IPS-15b (cell line): ENCODE measurements around the gene SBNO2.

Experiments
- H3K27me3 ChIP-seq: one replicate; pipeline ENCODE4 v1.6.1; 2013; ENCODE audit warnings: low read length; ENCODE audit not compliant: control insufficient read depth, insufficient read depth
- H3K36me3 ChIP-seq: one replicate; pipeline ENCODE4 v1.6.1; 2013; ENCODE audit warnings: low read length; ENCODE audit not compliant: control insufficient read depth, insufficient read depth
- H3K4me1 ChIP-seq: one replicate; pipeline ENCODE4 v1.6.1; 2013; ENCODE audit warnings: mild to moderate bottlenecking, low read length; ENCODE audit not compliant: control insufficient read depth, insufficient read depth
- H3K4me3 ChIP-seq: one replicate; pipeline ENCODE4 v1.5.1; 2013; ENCODE audit warnings: low read depth, low read length
- H3K9ac ChIP-seq: one replicate; pipeline ENCODE4 v1.6.1; 2013; ENCODE audit warnings: low read depth, mild to moderate bottlenecking, low read length
- H3K9me3 ChIP-seq: one replicate; pipeline ENCODE4 v1.6.1; 2013; ENCODE audit warnings: mild to moderate bottlenecking, low read length; ENCODE audit not compliant: control insufficient read depth, insufficient read depth

SBNO2 gene

DNA sequence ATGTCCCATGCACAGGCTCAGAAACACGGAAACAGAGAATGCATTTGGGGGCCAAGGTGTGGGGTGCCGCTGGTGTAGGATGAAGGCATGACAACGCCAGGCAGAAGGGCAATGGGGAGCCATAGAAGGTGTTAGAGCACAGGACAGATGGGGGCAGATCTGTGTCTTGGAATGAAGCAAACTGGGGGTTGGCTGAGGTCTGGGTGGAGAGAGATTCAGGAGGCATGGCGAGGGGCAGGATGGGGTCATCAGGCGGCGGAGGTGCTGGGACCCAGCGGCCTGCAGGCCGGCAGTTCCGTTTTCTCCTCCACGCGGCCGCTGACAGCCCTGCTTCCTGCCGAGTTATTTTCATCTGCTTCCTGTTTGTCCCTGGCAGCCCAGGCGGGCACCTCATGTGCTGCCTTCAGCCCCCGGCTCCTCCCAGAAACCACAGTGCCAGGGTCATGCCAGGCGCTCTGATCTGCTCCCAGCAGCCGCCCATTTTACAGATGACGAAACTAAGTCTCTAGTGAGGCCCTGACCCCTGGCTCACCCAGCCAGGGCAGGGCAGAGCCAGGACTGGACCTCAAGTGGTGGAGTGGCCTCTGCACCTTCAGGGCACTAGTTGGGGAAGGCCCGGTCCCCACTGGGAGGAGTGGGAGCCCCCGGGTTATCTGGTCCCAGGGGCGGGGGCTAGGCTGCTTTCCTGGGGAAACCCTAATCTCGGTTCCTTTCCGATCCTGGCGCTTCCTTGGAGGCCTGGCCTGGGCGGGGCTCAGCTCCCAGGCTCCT, 104.9 kb downstream of the SBNO2 start:
- Histone ChIP-seq H3K36me3 (peaks cover 11% of the 10 kb centered on the region), H3K4me1 (peaks cover 8% of the 10 kb centered on the region), H3K27me3 (peaks cover 3% of the 10 kb centered on the region), H3K9ac (no peak overlapping the region), H3K9me3 (no peaks in the 10 kb centered on the region), H3K4me3 (no peak overlapping the region)

DNA sequence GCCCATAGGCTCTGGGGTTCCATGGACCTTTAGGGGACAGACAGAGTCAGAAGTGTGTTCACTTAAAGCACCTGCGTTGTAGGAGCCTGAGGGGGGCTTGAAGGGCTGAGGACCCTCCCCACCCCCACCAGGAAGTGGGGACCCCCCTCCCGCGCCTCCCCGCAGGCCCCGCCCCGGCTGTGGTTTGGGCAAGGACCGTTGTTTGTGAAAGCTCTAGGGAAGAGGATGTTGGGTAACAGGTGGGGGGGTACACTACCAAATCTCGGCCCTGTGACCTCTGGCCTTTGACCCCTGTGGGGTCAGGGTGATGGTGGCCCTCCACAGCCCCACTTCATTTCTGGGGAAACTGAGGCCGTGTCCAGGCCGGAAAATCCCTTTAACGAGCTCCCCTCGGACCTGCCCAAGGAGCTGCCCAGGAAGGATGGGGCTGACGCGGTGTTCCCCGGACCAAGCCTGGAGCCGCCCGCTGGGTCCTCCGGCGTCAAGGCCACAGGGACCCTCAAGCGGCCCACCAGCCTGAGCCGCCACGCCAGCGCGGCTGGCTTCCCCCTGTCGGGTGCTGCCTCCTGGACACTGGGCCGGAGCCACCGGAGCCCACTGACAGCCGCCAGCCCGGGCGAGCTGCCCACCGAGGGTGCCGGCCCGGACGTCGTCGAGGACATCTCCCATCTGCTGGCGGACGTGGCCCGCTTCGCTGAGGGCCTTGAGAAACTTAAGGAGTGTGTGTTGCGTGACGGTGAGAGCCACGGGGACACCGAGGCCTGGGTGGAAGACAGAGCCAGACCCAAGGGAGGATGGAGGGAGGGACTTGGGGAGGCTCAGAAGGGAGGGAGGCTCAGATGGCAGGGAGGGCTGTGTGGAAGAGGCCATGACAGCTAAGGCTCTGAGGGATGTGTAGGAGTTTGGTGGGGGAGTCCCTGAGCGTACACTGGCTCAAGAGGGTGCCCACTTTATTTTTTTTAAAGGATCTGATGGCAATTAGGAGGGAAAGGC, 105.8 kb downstream of the SBNO2 start:
- peak overlapping the region; percentile 35 for H3K4me3 ChIP-seq
- H3K9ac ChIP-seq, result no peak overlapping the region
- H3K27me3 ChIP-seq, result peaks cover 3% of the 10 kb centered on the region
- no peaks in the 10 kb centered on the region for H3K9me3 ChIP-seq
- H3K4me1 ChIP-seq, result peaks cover 8% of the 10 kb centered on the region
- peaks cover 2% of the 10 kb centered on the region for H3K36me3 ChIP-seq

DNA sequence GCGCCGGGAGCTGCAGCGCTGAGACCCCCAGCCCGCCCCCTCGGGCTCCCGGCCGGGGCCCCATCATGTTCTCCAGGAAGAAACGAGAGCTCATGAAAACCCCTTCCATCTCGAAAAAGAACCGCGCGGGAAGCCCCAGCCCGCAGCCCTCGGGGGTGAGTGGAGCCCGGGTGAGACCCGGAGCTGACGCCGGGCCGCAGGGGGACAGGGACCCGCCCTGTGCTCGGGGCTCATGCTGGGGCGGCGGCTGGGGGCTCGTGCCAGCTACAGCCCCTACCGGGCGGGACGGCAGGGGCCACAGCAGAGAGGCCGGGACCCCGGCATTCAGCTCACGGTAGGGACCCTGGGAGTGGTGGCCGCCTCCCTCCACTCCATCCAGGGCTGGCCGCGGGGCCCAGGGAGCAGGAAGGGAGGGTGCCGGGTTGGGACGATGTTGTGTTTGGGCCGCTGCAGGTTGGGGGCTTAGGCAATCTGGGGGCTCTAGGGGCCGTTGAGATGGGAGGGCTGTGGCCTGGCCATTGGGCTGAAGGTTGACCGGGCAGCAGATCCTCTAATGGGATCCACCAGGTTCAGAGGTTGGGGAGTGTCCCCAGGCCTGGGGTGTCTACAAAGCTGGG, 106.6 kb downstream of the SBNO2 start:
- H3K4me3 ChIP-seq, result peak overlapping the region; percentile 35
- H3K36me3 ChIP-seq, result no peaks in the 10 kb centered on the region
- peaks cover 3% of the 10 kb centered on the region for H3K27me3 ChIP-seq
- no peak overlapping the region for H3K9ac ChIP-seq
- no peaks in the 10 kb centered on the region for H3K9me3 ChIP-seq
- peaks cover 8% of the 10 kb centered on the region for H3K4me1 ChIP-seq

DNA sequence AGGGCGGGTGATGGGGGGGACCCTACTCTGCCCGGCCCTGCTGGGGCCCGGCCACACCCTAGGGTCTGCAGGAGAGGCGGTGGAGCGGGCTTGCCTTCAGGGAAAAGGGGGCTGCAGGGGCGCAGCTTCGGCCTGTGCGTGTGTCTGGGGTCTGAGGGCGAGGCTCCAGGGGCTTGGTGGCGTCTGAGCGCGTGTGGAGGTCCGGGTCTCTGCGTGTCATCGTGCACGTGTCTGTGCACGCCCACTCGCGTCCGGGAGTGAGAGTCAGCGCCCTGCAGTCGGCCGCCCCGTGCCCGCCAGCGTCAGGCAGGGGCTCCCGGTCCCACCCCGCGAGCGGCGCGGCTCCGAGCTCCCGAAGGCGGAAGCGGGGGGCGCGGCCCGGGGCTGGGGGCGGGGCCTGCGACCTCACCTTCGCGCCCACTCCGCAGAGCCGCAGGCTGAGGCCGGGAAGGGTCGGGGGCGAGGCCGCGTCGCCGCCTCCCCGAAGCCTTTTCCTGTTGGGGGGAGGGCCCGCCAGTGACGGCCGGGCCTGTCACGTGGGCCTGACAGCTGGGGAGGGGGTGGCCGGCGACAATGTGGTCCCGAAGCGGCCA, 107.2 kb downstream of the SBNO2 start, which contains the start of gene ARHGAP45:
Gene ARHGAP45, plus strand, starts transcription at position 420 of the 593 bp plus-strand sequence. CDS start 239 bp downstream, outside the sequence.
- no peaks in the 10 kb centered on the region for H3K9me3 ChIP-seq
- H3K4me3 ChIP-seq, result peak within 1 kb of the TSS; percentile 48
- H3K27me3 ChIP-seq, result peaks cover 3% of the 10 kb centered on the region
- H3K9ac ChIP-seq, result no peak within 1 kb of the TSS
- peaks cover 8% of the 10 kb centered on the region for H3K4me1 ChIP-seq
- H3K36me3 ChIP-seq, result peaks cover 3% of the 10 kb centered on the region

DNA sequence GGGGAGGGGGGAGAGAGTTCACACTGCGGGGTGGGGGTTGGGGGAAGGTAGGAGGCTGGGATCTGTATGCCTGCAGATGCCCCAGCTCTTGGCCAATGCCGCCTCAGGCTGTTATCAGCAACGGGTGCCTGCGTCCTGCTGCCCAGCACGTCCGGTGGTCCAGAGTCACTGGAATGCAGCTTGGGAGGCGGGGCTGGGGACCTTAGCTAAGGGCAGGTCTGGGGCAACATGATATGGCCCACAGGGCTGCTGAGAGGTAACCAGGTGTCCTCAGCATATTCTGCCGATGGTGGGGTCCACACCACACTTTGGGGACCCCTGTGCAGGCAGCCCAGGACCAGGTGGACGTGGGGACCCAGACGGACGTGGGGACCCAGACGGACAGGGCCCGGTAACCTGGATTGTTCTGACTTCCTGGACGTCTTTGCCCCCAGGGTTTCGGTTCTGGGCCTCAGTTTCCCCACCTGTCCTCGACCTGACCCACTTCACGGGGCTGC, 107.8 kb downstream of the SBNO2 start:
- H3K4me3 ChIP-seq, result peak overlapping the region; percentile 48
- no peaks in the 10 kb centered on the region for H3K9me3 ChIP-seq
- peaks cover 4% of the 10 kb centered on the region for H3K36me3 ChIP-seq
- peaks cover 3% of the 10 kb centered on the region for H3K27me3 ChIP-seq
- no peak overlapping the region for H3K9ac ChIP-seq
- peaks cover 8% of the 10 kb centered on the region for H3K4me1 ChIP-seq

DNA sequence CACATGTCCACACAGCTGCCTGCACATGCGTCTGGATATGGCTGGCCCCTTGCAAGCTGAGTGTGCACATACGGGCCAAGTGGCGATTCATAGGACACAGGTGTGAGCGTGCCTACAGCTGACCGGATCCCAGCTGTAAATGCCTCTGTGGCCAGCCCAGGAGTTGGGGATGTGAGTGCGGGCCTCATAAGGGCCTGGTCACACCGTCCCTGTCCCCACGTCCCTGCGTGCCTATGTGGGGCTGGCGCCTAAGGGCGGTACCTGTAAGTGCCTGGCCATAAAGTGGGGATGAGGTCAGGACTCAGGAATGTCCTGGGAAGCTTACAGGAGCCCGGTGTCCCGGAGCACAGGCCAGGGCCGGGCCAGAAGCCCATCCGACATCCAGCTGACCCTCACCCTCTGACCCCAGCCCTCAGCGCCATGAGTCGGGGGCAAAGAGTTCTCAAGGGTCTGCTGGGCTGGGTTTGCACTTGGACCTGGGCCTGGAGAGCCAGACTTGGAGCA, 108.4 kb downstream of the SBNO2 start:
- H3K9ac ChIP-seq, result no peak overlapping the region
- peaks cover 8% of the 10 kb centered on the region for H3K4me1 ChIP-seq
- H3K9me3 ChIP-seq, result no peaks in the 10 kb centered on the region
- H3K27me3 ChIP-seq, result peaks cover 3% of the 10 kb centered on the region
- peaks cover 4% of the 10 kb centered on the region for H3K36me3 ChIP-seq
- peak overlapping the region; percentile 52 for H3K4me3 ChIP-seq

DNA sequence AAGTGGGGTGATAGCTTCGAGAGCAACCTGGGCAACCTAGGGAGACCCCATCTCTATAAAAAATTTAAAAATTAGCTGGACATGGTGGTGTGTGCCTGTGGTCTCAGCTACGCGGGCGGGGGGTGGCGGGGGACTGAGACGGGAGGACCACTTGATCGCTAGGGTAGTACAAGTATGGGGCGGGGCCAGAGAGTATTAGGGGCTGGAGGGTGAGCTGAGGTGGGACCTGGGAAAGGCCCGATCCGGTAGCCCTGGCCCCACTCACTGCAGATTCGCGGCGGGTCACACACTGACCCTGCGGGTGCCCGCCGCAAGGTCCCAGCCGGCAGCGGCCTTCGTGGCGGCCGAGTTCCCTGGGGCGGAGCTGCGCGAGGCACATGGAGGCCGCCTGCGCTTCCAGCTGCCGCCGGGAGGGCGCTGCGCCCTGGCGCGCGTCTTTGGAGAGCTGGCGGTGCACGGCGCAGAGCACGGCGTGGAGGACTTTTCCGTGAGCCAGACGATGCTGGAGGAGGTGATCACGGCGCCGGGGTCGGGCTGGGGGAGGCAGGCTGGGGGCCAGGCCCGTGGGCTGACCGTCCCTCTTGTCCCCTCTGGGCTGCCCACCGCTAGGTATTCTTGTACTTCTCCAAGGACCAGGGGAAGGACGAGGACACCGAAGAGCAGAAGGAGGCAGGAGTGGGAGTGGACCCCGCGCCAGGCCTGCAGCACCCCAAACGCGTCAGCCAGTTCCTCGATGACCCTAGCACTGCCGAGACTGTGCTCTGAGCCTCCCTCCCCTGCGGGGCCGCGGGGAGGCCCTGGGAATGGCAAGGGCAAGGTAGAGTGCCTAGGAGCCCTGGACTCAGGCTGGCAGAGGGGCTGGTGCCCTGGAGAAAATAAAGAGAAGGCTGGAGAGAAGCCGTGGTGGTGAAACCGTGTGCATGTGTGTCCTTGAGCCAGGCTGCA, 109.1 kb downstream of the SBNO2 start:
- Histone ChIP-seq H3K27me3 (peaks cover 3% of the 10 kb centered on the region), H3K9ac (peak overlapping the region; percentile 24), H3K36me3 (peaks cover 4% of the 10 kb centered on the region), H3K4me3 (peak overlapping the region; percentile 52), H3K4me1 (peaks cover 8% of the 10 kb centered on the region), H3K9me3 (no peaks in the 10 kb centered on the region)

DNA sequence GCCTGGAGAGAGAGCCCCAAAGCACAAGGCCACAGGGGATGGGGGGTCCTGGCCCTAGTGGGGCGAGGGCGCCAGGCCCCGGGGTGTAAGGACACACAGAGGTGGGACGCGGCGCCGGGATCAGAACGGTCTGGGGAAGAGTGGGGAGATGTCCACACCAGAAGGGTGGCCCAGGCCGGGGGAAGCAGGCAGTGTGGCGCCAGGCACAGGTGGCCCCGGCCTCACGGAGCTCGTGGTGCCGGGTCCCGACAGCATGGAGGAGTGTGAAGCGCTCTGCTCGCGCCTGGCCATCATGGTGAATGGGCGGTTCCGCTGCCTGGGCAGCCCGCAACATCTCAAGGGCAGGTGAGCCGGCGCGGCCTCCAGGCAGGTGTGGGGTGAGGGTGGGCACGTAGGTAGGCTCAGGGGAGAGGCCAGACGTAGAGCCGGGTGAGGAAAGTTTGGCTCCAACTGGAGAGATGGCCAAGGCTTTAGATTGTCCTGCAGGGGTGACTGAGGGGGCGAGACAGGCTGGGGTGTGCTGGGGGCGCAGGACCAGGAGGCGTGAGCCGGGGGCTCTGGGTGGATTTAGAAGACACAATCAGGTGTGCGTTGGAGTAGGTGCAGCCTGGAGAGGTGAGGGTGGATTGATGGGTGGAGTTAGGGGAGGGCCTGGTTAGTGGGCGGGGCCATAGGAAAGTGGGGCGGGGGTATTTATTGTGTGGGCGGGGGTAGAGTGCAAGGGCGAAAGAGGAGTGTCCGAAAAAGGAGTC, 110.0 kb downstream of the SBNO2 start:
- H3K36me3 ChIP-seq, result peaks cover 4% of the 10 kb centered on the region
- peaks cover 3% of the 10 kb centered on the region for H3K27me3 ChIP-seq
- H3K9me3 ChIP-seq, result no peaks in the 10 kb centered on the region
- no peak overlapping the region for H3K9ac ChIP-seq
- peak overlapping the region; percentile 52 for H3K4me3 ChIP-seq
- H3K4me1 ChIP-seq, result peaks cover 8% of the 10 kb centered on the region

DNA sequence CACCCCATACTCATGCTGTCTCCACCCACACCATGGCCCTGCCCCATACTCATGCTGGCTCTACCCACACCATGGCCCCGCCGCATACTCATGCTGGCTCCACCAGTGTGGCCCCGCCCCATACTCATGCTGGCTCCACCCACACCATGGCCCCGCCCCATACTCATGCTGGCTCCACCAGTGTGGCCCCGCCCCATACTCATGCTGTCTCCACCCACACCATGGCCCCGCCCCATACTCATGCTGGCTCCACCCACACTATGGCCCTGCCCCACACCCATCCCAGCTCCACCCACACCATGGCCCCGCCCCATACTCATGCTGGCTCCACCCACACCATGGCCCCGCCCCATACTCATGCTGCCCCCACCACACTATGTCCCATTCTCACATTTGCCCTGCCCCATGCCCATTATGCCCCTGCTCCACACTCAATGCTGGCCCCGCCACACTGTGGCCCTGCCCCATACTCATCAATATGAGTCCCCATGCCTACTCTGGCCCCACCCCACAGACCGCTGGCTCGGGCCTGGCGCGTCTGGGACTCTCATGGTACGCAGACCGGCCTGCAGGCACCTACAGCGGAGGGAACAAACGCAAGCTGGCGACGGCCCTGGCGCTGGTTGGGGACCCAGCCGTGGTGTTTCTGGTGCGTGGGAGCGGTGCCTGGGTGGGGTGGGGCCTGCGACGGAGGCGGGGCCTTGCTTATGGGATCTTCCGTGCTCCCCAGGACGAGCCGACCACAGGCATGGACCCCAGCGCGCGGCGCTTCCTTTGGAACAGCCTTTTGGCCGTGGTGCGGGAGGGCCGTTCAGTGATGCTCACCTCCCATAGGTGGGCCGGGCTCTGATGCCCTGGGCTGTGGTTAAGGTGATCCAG, 110.8 kb downstream of the SBNO2 start:
- peak overlapping the region; percentile 52 for H3K4me3 ChIP-seq
- H3K27me3 ChIP-seq, result peaks cover 3% of the 10 kb centered on the region
- H3K4me1 ChIP-seq, result peaks cover 8% of the 10 kb centered on the region

More for the DNA sequence above, 110.8 kb downstream of the SBNO2 start:
- no peak overlapping the region for H3K9ac ChIP-seq
- no peaks in the 10 kb centered on the region for H3K9me3 ChIP-seq
- H3K36me3 ChIP-seq, result peaks cover 8% of the 10 kb centered on the region
